Spleen (tissue), 11 donors: ENCODE data around the gene MUS81. TPM values are rescaled to one million over a fixed set of nuclear protein-coding genes. Genes with fewer than 3 reads are reported as not detected.
A peak's percentile ranks its signal among the peaks of the same experiment; 100 is the strongest.

Experiments used
- DNase-seq: peaks from one replicate; pipeline ENCODE4 v3.0.0-alpha.2; 2020
- H3K27ac ChIP-seq, 8 donors: fragments of 200-600 bp; sonication (generic) in 7 of 8; 1 replicate in 4 of 8; 2 replicates in 4 of 8; pipeline versions ENCODE4 v1.5.0 to v1.8.0; 2016 to 2021; ENCODE audit warnings: inconsistent platforms in 4 of 8, mild to moderate bottlenecking in 4 of 8, moderate library complexity in 1 of 8
- H3K27me3 ChIP-seq, 7 donors: fragments of 200-600 bp; sonication (generic) in 6 of 7; replicated peaks in 1 of 7; 1 replicate in 4 of 7; 2 replicates in 3 of 7; pipeline versions ENCODE4 v1.5.0 to v1.8.0; 2016 to 2021; ENCODE audit warnings: inconsistent platforms in 3 of 7, mild to moderate bottlenecking in 1 of 7
- H3K36me3 ChIP-seq, 6 donors: fragments of 200-600 bp; sonication (generic) in 5 of 6; 1 replicate in 4 of 6; 2 replicates in 2 of 6; pipeline versions ENCODE4 v1.5.0 to v1.8.0; 2016 to 2021; ENCODE audit warnings: inconsistent platforms in 2 of 6
- H3K4me1 ChIP-seq, 6 donors: fragments of 200-600 bp; sonication (generic) in 5 of 6; 1 replicate in 3 of 6; 2 replicates in 3 of 6; pipeline versions ENCODE4 v1.5.0 to v1.8.0; 2016 to 2021; ENCODE audit warnings: inconsistent platforms in 3 of 6
- H3K4me3 ChIP-seq, 8 donors: fragments of 200-600 bp; sonication (generic) in 7 of 8; 1 replicate in 4 of 8; 2 replicates in 4 of 8; pipeline versions ENCODE4 v1.5.0 to v1.8.0; 2016 to 2021; ENCODE audit warnings: inconsistent platforms in 4 of 8, mild to moderate bottlenecking in 4 of 8, moderate library complexity in 2 of 8
- H3K9me3 ChIP-seq, 8 donors: fragments of 200-600 bp; sonication (generic) in 7 of 8; 1 replicate in 4 of 8; 2 replicates in 4 of 8; pipeline versions ENCODE4 v1.5.0 to v1.8.0; 2016 to 2021; ENCODE audit warnings: inconsistent platforms in 4 of 8
- CTCF ChIP-seq, 11 experiments: fragments of 200-600 bp in 7 of 11; fragments of 450-650 bp in 4 of 11; sonication (generic) in 4 of 11; IDR thresholded peaks in 8 of 11; conservative IDR thresholded peaks in 3 of 11; 1 replicate in 7 of 11; 2 replicates in 4 of 11; pipeline versions ENCODE4 v1.4.0 to v1.8.0; 2016 to 2021; ENCODE audit warnings: antibody characterized with exemption in 11 of 11, inconsistent platforms in 4 of 11, mild to moderate bottlenecking in 1 of 11
- POLR2A ChIP-seq, 3 donors: fragments of 450-650 bp; IDR thresholded peaks; one replicate each; pipeline ENCODE4 v1.5.1; 2017; ENCODE audit warnings: antibody characterized with exemption in 3 of 3, mild to moderate bottlenecking in 1 of 3
- POLR2AphosphoS5 ChIP-seq, 3 donors: sonication (generic); formaldehyde crosslinking; IDR thresholded peaks; one replicate each; pipeline ENCODE4 v1.5.1; 2017; ENCODE audit warnings: antibody characterized with exemption in 3 of 3
- WGBS, 5 donors: extraction: QIAGEN DNeasy Blood & Tissue Kit in 3 of 5; methylation state at CpG; one replicate each; pipeline versions ENCODE4 v1.1.5 to v1.1.7; 2013 to 2018; 5-methylcytosine and 5-hydroxymethylcytosine counted together
- intact Hi-C: fragments of 100-400 bp; cut with DNase I; formaldehyde crosslinking; loops from one replicate; pipeline ENCODE4 v1.15.0; 2023; ENCODE audit warnings: low total_unique reads
- polyA plus RNA-seq, 3 donors: library from polyadenylated mRNA; stranded (reverse); fragments of 200-250 nt; gene quantifications; one replicate each; pipeline ENCODE4 v1.2.1, GENCODE V29; 2013
- total RNA-seq, 7 donors: library from RNA; depleted of rRNA in 3 of 7; stranded (reverse); fragments of >200 nt in 3 of 7; fragmentation: NEBNext Ultra II Directional in 4 of 7; extraction: Animal tissue kit (Norgen Biotek cat#: 25700) in 4 of 7; gene quantifications; one replicate each; pipeline versions ENCODE4 v1.1.0 to v1.2.1, GENCODE V29; 2016 to 2021
- donor health status: healthy with polysubstance abuse.
- donor health status: DM: no; HTN: no; CAD: no; lungs with moderate emphysema.
- donor health status: DM: no; HTN: no; CAD: no.
- donor health status: Bipolar disorder and iron deficiency.
- donor health status: healthy.
- donor health status: DM: no; HTN: no; CAD: no.
- donor health status: DM: yes; HTN: yes; CAD: no.

The MUS81 gene
- total and polyA plus RNA-seq, 10 donors, result 54.8 to 93.5 (median 72.7) TPM

GRCh38 chr11:65880027-65880426 is 19.8 kb downstream of the MUS81 start:
- Histone ChIP-seq H3K36me3 (peaks cover 0 to 39% (median 26%) of the 10 kb centered on the region in 6 donors), H3K4me3 (peak overlapping the region in 6 of 8 donors; percentile 3 to 58 (median 28)), H3K9me3 (no peaks in the 10 kb centered on the region), H3K27ac (peak overlapping the region in 5 of 8 donors; percentile 18 to 79 (median 65)), H3K4me1 (peaks cover 5 to 53% (median 30%) of the 10 kb centered on the region in 6 donors), H3K27me3 (no peaks in the 10 kb centered on the region)
- TF ChIP-seq POLR2AphosphoS5 (IDR thresholded peaks at IDR 0.05), result no peak
- no peak for TF ChIP-seq POLR2A (IDR thresholded peaks at IDR 0.05)
- TF ChIP-seq CTCF (IDR thresholded peaks at IDR 0.05 in 8 of 11, conservative IDR thresholded peaks at IDR 0.05 in 3 of 11), result no peak
- no peak for DNase-seq
- intact Hi-C loops, result no loop called here
- WGBS, 5 donors, result 61 to 81% (median 70%) methylated on average over 7 of the region's 7 CpGs

DNA sequence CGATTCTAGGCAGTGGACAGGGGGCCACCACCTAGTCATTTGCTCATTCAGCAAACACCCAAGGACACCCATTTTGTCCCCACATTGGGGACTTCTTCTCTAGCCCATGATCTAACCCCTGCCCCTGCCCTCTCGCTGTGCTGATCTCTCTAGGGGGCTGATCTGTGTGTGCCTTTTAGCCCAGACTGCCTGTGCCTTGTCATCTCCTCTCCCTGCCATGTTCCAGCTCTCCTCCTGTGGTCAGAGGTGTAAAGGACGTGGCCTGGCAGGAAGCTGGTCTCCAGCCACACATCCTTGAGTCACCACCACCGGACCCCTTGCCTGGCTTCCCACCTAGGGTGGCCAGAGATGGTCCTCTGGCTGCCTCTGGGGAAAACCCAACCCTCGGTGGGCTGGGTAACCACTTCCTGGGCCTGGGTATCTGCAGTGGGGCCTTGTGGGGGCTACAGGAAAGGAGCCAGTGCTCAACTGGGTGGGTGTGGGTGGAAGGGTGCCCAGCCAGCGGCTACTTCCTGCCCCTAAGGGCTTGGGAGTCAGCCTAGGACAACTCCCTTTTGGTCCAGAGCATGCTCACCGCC is 20.7 kb downstream of the MUS81 start:
- peak overlapping the region in 6 of 8 donors; percentile 8 to 79 (median 52) for H3K27ac ChIP-seq
- DNase-seq, result peak; percentile 73
- H3K9me3 ChIP-seq, result no peaks in the 10 kb centered on the region
- 38 to 55% (median 46%) methylated on average over 5 to 7 of the region's 7 CpGs for WGBS, 5 donors
- H3K4me1 ChIP-seq, result peaks cover 5 to 62% (median 32%) of the 10 kb centered on the region in 6 donors
- intact Hi-C loops, result no loop called here
- TF ChIP-seq POLR2A (IDR thresholded peaks at IDR 0.05) (no peak), POLR2AphosphoS5 (IDR thresholded peaks at IDR 0.05) (peak; percentile 22 to 34 (median 24)), CTCF (IDR thresholded peaks at IDR 0.05 in 8 of 11, conservative IDR thresholded peaks at IDR 0.05 in 3 of 11) (no peak)
- no peaks in the 10 kb centered on the region for H3K27me3 ChIP-seq
- peak overlapping the region in 3 of 8 donors; percentile 34 to 58 (median 38) for H3K4me3 ChIP-seq
- H3K36me3 ChIP-seq, result peaks cover 0 to 48% (median 33%) of the 10 kb centered on the region in 6 donors

DNA sequence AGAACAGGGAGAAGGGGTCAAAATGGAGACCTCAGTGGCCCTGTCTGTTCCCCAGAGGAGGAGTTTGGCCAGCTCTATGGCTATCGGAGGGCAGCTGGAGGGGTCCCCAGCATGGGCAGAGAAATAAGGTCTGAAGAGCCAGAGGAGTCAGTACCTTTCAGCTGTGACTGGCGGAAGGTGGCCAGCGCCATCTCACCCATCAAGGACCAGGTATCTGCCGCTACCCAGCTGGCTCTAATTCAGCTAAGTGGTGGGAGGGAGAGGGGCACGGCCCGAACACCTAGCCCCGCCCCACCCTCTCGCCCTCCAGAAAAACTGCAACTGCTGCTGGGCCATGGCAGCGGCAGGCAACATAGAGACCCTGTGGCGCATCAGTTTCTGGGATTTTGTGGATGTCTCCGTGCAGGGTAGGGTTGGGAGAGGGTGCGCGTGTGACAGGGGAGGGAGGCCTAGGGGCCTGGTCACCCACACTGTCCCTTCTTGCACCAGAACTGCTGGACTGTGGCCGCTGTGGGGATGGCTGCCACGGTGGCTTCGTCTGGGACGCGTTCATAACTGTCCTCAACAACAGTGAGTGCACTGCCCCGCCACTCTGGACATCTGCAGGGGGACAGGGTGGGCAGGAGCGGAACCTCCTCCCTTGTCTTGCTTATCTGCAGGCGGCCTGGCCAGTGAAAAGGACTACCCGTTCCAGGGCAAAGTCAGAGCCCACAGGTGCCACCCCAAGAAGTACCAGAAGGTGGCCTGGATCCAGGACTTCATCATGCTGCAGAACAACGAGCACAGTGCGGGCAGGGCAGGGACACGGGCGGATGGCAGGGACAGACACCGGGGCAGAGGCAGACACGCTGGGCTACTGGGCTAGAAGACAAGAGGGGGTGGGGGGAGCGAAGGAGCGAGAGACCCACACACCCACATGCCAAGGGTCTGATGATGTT is 22.2 kb downstream of the MUS81 start:
- TF ChIP-seq CTCF (IDR thresholded peaks at IDR 0.05 in 8 of 11, conservative IDR thresholded peaks at IDR 0.05 in 3 of 11), result no peak
- no peak for TF ChIP-seq POLR2A (IDR thresholded peaks at IDR 0.05)
- peak in 1 of 3 donors; percentile 31 for TF ChIP-seq POLR2AphosphoS5 (IDR thresholded peaks at IDR 0.05)
- DNase-seq, result peak; percentile 72
- Histone ChIP-seq H3K4me3 (no peak overlapping the region), H3K9me3 (no peaks in the 10 kb centered on the region), H3K27ac (no peak overlapping the region), H3K27me3 (no peaks in the 10 kb centered on the region), H3K36me3 (peaks cover 0 to 63% (median 38%) of the 10 kb centered on the region in 6 donors), H3K4me1 (peaks cover 10 to 76% (median 42%) of the 10 kb centered on the region in 6 donors)
- intact Hi-C loops, result no loop called here
- 90 to 96% (median 93%) methylated on average over 26 to 30 of the region's 30 CpGs for WGBS, 5 donors
